Epithelial cell of esophagus (primary cell): Measurements from ENCODE around the gene SLC41A1.
"Not testable (repeated sequence)": the region's sequence is repeated elsewhere in the genome, so short reads cannot be mapped to it uniquely, and the experiment has no call there.

Experiments used
- DNase-seq: peaks from one replicate; pipeline ENCODE4 v3.0.0; 2010; ENCODE audit warnings: low read depth
- H3K4me3 ChIP-seq: 2 replicates; pipeline ENCODE4 v1.5.1; 2011; ENCODE audit warnings: mild to moderate bottlenecking, low read length, control low read depth
- TF ChIP-seq, protein P1 (sequence below): IDR thresholded peaks from 2 replicates; pipeline ENCODE4 v1.5.1; 2011; ENCODE audit warnings: low read depth, mild to moderate bottlenecking, low read length, control low read depth, inconsistent platforms; ENCODE audit not compliant: insufficient read depth; ENCODE audit errors: missing control alignments

Gene SLC41A1

DNA sequence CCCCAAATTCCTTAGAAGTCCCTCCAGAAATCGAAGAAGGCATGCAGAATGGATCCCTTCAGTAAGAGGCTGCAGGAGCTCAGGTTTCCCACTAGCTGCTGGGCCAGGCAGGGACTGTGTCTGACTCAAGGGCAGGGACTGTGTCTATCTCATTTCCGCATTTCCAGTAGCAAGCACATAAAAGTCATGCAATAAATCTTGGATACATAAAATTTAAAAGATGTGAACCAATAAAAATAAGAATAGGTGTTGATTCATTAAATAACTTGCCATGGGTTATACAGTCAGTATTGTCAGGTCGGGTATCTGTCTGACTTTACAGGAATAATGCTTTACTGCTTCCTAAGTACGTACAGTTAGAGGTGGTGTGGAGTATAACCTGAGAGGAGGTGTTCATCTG lies 21.8 kb upstream of the SLC41A1 start:
- no peak overlapping the region for H3K4me3 ChIP-seq
- TF ChIP-seq, protein P1, sequence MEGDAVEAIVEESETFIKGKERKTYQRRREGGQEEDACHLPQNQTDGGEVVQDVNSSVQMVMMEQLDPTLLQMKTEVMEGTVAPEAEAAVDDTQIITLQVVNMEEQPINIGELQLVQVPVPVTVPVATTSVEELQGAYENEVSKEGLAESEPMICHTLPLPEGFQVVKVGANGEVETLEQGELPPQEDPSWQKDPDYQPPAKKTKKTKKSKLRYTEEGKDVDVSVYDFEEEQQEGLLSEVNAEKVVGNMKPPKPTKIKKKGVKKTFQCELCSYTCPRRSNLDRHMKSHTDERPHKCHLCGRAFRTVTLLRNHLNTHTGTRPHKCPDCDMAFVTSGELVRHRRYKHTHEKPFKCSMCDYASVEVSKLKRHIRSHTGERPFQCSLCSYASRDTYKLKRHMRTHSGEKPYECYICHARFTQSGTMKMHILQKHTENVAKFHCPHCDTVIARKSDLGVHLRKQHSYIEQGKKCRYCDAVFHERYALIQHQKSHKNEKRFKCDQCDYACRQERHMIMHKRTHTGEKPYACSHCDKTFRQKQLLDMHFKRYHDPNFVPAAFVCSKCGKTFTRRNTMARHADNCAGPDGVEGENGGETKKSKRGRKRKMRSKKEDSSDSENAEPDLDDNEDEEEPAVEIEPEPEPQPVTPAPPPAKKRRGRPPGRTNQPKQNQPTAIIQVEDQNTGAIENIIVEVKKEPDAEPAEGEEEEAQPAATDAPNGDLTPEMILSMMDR = no peak
- no peak for DNase-seq

DNA sequence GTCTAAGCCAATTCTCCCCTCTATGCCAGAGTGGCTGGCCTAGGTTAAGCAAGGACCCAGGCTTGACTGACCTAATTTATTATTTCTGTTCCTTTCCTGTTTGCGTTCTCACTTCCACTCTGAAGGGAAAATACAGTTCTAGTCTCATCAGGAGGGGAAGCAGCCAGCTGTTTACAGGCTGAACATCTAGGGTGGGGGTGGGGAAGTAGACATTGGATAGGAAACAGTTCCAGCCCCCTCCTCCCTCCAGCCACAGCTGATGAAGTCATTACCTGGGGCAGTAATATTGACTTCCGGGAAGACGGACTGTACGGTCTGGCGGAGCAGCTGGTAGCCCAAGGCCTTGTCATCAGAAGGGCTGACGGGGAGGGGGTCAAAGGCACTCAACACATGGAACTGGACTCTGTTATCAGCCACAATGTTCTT lies 19.3 kb upstream of the SLC41A1 start:
- TF ChIP-seq, protein P1 = no peak
- no peak for DNase-seq
- H3K4me3 ChIP-seq = no peak overlapping the region

DNA sequence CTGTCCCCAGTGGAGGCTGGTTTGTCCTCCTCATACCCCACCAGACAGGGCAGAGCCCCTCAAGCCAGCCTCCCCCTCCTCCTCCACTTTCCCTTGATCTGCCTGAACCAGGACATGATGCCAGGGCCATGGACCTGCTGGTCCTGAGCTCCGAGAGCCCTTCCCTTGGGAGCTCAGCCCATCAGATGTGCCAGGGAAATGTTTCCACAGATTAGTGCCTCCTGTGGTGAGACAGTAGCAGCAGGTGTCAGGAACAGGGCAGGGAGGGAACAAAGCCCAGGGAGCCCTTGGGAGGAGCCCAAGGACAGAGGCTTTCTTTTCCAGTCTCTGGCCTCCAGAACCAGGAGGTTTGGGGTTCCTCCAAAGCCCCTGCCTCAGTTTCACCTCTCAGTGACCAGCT lies 14.6 kb upstream of the SLC41A1 start:
- H3K4me3 ChIP-seq = no peak overlapping the region
- TF ChIP-seq, protein P1 = no peak
- DNase-seq = no peak

DNA sequence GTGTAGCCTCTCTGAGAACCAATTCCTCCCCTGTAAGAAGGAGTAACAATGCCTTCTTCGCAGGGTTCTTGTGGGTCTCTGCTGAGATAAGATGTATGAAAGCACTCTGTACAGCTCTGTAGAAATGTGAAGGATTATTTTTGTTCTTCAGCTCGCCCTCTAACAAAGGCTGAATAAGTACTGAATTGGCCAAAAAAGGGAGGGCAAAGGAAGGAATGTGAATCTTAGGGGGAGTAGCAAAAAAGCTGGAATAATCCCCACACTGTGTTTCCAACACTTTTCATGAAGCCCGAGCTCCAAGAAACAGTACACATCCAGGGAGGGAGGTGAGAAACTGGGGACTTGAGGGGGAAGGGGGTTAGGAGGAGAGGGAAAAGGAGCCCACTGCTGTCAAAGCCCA lies 14.0 kb upstream of the SLC41A1 start:
- TF ChIP-seq, protein P1 = no peak
- DNase-seq = no peak
- H3K4me3 ChIP-seq = no peak overlapping the region

DNA sequence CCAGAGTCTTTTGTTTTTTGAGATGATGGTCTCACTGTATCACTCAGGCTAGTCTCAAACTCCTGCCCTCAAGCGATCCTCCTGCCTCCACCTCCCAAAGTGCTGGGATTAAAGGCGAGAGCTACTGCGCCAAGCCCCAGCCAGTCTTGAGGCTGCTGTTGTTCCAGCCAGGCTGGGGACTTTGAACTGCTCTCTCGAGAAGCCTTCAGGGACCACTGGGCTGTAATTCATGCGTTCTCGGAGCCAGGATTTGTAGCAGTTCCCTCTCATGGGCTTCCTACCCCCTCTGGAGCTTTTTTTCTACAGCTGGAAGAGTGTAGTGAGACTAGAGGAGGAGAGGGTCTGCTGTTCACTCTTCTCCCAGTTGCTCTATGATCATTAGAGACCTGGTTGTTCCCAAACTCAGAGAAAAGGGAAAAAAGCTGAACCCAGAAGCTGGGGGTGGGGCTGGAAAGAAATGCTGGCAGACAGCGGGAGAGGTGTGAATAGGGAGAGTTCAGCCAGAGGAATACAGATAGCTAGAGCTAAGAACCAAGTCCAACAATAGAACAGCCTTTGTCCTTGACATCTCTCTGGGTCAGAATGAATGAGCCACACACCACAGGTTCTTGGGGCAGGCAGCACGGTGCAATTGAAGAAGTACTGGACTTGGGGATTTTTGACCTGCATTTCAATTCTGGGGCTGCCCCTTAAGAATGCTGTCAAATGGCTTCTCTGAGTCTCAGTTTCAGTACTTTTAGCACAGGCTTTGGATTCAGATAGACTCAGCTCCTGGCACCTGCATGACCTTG lies 13.2 kb upstream of the SLC41A1 start:
- DNase-seq = no peak
- no peak overlapping the region for H3K4me3 ChIP-seq
- TF ChIP-seq, protein P1 = no peak

DNA sequence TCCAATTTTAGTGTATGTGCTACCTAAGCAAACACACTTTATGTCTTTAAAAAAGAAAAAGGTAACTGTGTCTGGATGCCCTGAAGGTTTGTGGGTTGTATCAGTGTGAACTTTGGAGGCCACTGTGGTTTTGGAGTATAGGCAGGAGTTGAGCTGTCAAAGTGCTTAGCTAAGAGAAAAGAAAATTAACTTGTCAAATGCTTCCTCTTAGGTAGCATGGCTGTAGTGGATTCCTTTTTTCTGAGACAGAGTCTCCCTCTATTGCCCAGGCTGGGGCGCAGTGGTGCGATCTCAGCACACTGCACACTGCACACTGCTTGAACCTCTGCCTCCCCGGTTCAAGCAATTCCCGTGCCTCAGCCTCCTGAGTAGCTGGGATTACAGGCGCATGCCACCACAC lies 11.2 kb upstream of the SLC41A1 start:
- TF ChIP-seq, protein P1 = no peak
- no peak for DNase-seq
- H3K4me3 ChIP-seq = no peak overlapping the region

DNA sequence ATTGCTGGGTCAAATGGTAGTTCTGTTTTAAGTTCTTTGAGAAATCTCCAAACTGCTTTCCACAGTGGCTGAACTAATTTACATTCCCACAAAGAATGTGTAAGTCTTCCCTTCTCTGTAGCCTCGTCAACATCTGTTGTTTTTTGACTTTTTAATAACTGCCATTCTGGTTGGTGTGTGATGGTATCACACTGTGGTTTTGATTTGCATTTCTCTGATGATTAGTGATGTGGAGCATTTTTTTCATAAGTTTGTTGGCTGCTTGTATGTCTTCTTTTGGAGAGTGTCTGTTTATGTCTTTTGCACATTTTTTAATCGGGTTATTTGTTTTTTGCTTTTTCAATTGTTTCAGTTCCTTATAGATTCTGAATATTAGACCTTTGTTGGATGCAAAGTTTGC lies 10.3 kb upstream of the SLC41A1 start:
- DNase-seq, H3K4me3 ChIP-seq: not testable (repeated sequence)
